NCI-H2171 treated with DMSO at 0.1 percent for 48 hours (cell line): Measurements from ENCODE around the gene PTPRN2.
"Not testable (repeated sequence)": the region's sequence is repeated elsewhere in the genome, so short reads cannot be mapped to it uniquely, and the experiment has no call there.

ENCODE experiments used
- DNase-seq: peaks from one replicate; lab custom pipeline; 2025; lab: John Stamatoyannopoulos, UW

The PTPRN2 gene

DNA sequence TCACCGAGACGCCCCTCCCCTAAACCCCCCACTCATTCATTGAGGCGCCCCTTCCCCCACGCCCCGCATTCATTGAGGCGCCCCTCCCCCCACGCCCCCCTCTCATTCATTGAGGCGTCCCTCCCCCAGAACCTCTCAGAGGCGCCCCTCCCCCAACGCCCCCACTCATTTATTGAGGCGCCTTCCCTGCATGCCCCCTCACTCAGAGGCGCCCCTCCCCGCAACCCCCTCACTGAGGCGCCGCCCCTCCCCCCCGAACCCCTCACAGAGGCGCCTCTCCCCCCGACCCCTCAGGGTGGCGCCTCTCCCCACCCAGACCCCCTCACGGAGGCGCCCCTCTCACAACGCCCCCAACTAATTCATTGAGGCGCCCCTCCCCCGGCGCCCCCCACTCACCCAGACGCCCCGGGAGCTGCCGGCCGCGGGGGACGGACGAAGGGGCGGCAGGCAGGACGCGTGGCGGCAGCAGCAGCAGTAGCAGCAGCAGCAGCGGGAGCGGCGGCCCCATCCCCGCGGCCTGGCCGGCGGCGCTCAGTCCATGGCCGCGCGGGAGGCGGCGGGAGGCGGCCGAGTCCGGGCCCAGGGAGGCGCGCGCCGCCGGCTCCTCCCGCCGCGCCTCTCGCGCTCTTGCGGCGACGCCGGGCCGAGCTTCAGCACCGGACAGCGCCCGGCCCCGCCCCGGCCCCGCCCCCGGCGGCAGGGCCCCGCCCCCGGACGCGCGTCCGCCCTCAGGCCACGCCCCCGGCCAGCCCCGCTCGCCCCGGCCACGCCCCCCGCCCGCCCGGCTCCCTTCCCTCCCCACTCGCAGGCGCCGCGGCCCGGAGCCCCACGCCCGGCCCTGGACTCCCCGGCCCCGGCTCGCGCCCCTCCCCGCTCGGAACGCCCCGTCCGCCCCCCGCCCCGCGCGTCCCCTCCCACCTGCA is at the start of gene PTPRN2:
Gene PTPRN2 (minus strand): TSS at position 662 of the 923 bp plus-strand sequence.
- DNase-seq: peak; percentile 43

- no peak for DNase-seq
These were observed 45.7 kb upstream of the PTPRN2 start for GRCh38 chr7:158633055-158633956.

- no peak for DNase-seq
These were observed 44.1 kb upstream of the PTPRN2 start for GRCh38 chr7:158631574-158632195.

GRCh38 chr7:158626289-158626688 is 38.7 kb upstream of the PTPRN2 start:
- not testable (repeated sequence) for DNase-seq

DNA sequence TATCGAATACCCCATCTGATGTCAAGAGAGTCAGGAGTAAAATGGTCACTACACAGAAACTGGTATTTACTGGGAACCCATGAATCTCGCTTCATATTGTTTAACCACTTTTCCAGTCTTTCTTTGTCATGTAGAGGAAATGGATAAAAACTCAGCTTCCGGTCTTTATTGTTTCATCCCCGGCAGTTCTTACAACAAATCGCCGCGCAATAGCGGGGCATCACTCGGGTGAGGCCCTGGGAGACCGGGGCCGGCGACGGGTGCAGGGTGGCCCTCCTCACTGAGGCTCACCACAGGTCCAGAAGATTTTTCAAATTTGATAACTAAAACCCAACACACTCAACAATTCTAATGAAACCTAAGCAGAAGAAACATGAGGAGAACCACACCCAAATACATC is 35.6 kb upstream of the PTPRN2 start:
- DNase-seq: no peak

DNA sequence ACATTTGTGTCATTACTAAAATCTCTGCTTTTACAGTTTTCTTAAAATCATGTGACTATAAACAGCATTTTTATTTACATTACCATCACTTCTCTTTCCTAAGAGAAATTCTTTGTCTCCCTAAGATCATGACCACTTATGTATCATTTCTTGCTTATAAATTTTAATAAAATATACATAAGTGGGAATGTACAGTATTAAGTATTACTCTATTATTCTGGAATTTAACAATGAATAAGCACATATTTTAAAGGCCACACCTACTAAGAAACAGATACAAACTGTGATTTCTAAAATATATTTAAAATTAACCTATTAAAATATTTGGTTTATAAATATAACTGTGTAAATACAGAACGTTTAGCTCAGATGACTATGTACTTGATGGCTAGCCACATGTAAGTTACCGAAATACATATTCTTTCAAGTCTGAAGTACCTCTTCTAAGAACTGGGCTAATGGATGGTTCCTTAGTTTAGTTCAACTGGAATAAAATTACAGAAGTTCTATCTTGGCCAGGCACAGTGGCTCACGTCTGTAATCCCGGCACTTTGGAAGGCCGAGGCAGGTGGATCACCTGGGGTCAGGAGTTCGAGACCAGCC is 33.3 kb upstream of the PTPRN2 start:
- no peak for DNase-seq

DNA sequence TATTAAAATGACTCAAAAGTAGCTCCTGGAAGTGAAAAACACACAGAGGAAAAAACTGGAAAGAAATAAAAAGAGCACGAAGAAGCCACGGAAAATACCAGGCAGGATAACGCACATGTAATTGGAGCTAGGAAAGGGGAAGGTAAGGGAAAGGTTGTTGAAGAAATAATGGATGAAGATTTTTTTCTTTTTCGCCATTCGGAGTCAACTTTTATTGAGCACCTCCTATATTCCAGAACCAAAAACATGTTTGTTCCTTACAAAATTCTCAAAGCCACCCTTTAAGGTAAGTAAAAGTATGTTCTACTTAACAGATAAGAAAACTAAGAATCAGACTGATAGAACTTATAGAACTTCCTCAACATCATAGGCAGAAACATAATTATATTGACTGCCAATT is 32.8 kb upstream of the PTPRN2 start:
- no peak for DNase-seq

DNA sequence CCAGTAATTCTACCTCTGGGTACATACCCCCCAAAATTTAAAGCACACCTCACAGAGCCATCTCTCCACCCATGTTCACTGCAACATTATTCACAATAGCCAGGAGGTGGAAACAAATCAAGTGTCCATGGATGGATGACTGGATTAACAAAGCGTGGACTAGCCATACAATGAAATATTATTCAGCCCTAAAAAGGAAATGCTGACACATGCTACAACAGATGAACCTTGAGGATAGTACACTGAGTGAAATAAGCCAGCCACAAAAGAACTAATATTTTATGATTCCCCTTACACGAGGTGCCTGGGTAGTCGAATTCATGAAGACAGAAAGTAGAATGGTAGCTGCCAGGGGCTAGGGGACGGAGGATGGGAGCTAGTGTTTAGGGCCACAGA is 31.1 kb upstream of the PTPRN2 start:
- DNase-seq: no peak

DNA sequence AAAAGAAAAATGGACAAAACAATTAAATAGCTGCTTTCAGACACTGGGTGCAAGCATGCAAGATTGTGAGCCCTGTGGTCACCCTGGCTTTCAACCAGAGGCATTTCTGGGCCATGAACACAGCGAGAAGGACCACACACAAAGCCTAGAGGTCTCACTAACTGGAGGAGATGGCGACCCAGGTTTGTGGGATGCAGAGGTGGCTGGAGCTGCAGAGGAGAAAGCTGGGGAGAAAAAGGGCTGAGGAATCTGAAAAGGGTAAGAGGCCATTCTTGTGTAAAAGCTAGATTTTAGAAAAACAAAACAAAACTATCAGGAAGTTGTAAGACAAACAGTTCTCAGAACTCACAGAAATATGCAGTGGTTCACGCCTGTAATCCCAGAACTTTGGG is 30.1 kb upstream of the PTPRN2 start:
- DNase-seq: no peak

DNA sequence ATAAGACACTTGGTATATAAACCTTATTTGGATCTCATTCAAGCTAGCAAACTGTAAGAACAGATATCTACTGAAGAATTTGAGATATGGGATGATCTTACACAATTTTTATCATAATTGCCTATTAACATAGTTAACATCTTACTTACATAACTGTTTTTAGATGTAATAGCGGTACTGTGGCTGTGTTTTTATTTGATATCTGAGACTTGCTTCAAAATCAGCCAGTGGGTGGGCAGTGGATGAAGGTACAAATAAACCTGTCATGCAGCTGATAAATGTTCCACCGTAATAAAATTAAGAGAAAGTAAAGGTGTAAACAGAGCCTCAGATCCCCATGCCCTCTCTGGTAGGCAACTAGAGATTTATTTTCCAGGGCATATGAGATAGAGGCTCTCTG is 28.4 kb upstream of the PTPRN2 start:
- no peak for DNase-seq

DNA sequence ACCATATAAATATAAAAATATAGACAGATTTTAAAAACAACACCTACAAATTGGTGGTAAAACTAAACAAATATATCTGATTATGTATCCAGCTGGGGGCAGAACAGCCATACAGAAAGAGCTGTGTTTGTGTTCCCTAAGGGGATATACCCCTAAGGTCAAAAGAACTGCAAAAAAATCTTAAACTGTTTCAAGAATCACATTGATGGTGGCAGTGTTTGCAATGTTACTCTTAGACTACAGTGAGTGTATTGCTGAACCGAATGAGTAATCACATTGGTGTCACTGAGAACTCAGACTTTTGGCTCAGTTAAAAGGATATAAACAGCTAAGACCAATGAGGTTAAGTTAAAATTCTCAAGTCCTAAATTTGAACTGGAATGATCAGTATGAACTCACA is 27.1 kb upstream of the PTPRN2 start:
- DNase-seq: no peak

GRCh38 chr7:158613481-158613880 is 25.9 kb upstream of the PTPRN2 start:
- peak; percentile 65 for DNase-seq

DNA sequence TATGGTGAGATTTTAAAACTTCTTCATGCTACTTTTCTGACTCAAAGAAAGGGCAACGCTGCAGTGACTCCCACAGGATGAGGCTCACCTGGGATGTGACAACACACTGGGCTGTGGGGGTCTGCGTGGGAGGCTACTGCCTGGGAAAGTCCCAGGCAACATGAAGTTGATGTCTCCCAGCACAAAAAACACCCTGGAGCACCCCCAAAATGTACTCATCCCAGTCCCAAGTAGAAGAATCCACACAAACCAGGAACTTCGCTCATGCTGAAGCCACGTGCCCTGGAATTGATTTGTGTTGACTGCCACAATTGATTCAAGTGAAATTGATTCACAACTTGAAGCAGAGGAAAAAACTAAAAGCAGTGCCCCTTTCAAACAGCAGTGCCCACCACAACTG is 24.9 kb upstream of the PTPRN2 start:
- no peak for DNase-seq

DNA sequence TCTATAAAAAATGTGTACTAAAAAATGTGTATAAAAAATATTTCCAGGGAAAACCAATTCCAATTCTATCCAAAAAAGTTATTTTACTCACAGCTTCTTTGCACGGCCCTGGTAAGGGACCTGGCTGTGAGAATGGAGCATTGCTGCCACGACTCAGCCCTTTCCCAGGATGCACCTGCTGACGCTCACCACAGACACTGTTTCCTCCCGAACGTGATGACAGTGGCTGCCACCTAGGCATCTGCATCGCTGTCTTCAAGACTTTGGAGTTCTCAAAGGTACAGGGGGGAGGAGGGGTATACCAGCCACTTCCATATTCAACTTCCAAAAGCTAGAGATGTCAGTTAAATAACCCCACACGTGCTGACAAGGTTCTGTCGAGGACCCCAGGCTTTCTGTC is 23.9 kb upstream of the PTPRN2 start:
- no peak for DNase-seq

DNA sequence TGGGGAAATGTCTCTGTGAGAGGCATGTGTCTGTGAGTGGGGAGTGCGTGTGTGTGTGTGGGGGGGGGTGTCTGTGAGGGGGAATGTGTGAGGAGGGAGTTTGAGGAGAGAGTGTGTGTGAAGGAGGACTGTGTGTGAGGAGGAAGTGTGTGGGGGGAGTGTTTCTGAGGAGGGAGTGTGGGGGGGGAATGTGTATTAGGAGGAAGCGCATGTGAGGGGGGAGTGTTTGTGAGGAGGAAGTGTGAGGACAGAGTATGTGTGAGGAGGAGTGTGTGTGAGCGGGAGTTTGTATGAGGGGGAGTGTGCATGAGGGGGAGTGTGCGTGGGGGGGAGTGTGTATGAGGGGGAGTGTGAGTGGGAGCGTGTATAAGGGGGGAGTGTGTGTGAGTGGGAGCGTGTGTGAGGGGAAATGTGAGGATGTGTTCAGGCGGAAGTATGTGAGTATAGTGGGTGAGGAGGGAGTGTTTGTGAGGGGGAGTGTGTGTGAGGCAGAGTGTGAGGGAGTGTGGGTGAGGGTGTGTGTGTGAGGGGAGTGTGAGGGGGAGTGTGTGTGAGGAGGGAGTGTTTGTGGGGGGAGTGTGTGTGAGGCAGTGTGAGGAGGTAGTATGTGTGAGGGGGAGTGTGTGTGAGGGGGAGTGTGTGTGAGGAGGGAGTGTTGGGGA is 21.8 kb upstream of the PTPRN2 start:
- no peak for DNase-seq

- no peak for DNase-seq
These were observed 19.9 kb upstream of the PTPRN2 start for GRCh38 chr7:158607563-158607962.

- no peak for DNase-seq
These were observed 19.2 kb upstream of the PTPRN2 start for GRCh38 chr7:158606671-158607424.

DNA sequence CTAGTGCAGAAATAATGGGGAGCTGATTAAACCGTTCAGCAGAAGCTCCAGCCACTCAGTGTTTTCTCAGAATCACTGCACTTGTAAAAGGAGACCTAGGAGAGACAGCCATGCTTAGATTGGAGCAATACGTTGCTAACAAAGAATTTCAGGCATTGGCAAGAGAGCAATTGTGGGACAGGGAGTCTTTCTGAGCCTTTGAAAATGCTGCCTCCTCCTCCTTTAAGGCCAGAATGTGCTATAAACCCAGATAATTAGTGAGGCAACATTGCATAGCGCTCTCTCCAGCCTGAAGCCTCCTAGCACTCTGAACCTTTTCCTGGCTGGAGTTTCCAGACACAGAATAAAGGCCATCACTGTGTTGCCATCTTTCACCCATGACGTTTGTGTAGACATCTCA is 18.5 kb upstream of the PTPRN2 start:
- DNase-seq: no peak

DNA sequence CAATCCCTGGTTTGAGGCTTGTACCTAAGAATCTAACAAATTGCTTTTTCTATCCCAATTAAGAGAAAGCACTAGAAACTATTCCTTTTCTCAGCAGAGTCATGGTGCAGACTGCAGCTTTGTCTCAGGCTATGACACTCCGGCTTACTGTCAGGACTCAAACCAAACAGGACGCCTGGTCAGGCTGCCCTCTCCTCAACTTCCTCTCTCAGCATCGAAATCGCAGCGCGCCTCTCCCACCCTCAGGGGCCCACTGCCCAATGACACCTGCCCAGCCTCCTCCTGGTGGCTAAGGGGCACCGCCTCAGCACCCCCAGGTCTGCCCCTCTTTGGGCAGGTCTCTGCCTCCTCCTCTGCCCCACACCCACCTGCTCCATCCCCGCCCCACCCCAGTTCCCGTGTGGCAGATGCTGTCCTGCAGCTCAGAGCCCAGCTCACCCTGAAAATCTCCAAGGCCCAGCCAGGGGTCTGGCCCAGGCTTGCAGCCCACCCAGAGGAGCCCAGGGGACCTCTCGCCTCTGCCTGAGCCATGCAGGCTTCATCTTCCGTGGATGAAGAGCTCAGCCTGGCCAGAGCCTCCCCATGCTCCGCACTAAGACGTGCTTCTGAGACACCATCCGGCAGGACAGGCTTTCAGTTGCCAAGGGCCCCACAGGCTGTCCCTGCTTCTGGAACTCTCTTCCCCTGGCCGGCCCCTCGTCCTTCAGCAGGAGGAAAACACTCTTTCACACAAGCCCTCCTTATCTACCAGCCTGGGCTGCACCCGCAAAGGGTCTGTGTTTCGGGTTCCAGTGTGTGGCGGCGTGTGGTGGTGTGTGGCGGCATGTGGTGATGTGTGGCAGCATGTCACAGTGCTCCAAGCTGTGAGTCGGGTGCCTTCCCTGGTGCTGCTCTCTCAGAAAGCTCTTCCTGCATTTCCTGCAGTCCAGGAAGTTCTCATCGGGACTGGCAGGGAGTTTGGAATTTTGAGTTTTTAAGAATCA is 16.4 kb upstream of the PTPRN2 start:
- no peak for DNase-seq
